Kidney tubule cell (primary cell): ENCODE results near the gene STPG4.
"Not testable (repeated sequence)": the region's sequence is repeated elsewhere in the genome, so short reads cannot be mapped to it uniquely, and the experiment has no call there.

Source experiments
- DNase-seq: peaks from one replicate; pipeline ENCODE4 v3.0.0-alpha.2; 2018; ENCODE audit warnings: low spot score

The STPG4 gene

DNA sequence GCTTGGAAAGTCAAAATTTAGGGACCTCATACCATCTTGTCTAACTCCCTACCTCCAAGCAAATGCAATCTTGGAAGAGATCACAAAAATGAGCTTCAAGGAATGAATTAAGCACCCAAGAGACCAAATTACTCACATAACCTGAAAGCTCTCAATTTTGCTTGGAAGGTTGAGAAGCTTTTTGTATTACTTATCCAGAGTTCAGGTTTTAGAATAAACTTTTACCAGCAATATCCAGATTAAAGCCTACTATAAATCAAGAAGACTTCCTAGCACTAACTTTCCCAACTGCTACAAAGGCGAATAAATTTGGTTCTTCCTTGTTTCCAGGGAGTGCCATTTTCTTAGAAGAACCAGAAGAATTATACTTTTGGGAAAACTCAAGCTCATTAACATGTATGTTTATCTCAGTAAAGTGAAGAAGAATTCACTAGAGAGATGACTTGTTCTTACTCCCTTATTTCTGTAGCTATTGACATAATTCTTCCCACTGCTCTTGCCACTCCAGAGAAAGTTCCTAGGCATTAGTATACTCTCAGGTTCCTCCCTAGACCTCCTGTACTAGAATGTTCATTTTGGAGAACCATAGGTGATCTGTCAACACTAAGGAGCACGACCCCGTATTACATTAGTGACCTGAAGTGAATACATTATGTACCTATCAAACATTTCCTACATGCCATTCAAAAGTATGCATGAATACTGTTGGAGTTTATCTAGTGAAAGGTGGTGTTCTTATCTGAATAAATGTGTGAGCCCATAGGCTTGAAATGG is 18.0 kb upstream of the STPG4 start:
- DNase-seq, result no peak

DNA sequence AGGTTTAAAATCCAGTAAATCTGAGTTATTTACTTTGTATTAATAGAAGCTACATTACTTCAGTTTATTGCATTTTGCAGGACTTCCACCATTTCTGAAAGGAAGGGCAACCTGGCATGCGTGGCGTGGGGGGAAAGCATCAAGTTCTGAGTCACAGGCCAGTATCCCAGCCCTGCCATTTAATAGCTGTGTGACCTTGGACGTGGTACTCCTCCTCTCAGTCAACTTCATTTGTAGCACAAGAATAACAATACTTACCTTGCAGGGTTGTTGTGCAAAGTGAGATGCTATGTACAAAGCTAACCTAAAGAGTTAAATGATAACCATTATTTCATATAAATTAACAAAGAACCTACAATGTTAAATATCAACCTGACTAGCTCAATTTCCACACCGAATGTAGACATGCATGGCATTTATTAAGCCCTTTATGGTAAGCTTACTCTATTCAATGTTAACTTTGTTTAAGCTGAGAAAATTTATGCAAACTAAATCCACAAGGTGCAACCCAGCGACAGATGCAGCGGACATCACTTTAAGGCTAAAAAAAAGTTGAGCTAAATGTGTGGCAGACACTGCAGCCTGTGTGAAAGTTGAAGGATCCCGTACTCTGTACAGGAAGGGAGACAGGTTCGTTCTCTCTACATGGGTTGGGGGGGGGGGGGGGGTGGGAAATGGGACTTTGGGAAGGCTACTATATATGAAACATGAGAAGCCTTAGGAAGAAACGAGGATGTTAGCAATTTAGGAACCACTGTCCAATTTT is 17.2 kb upstream of the STPG4 start:
- DNase-seq, result peak; percentile 46

DNA sequence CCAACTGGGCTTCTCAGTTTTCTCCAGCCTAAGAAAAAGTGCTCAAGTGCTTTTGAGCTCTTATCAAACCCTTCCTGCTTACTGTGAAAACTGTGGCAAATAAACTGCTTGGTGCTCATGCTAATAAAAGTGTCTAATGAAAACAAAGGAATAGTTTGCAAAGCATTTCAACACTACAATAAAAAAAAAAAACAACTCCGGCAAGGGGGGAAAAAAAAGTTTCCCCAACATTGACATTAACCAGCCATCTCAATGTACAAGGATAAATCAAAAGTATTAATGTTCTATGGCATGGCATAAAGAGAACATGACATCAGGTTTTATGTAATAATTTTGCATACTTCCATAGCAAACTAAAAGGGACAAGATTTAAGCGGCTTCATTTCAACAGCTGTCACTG is 14.7 kb upstream of the STPG4 start:
- no peak for DNase-seq

DNA sequence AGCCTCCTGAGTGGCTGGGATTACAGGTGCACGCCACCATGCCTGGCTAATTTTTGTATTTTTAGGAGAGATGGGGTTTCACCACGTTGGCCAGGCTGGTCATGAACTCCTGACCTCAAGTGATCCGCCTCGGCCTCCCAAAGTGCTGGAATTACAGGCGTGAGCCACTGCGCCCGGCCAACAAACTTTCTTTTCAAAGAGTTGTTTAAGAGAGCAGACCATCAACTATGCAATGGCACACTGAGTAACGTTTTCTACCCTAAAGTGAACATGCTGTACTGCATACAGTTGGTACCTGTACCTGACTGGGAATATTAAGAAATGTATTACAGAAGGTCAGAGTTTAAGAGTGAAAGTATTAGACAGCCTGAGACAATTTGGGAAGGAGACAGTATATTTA is 13.8 kb upstream of the STPG4 start:
- not testable (repeated sequence) for DNase-seq

DNA sequence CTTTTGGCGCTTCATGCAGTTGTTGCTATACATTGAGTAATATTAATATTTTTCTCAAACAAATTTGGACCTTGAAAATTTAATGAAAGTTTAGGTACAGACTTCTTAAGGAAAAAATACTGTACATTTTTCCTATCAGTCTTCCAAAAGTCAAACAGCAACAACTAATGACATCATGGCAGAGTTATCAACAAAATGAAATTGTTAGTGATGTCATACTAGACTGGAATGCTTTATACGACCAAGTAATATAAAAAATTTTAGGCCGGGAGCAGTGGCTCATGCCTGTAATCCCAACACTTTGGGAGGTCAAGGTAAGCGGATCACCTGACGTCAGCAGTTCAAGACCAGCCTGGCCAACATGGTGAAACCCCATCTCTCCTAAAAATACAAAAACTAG is 12.0 kb upstream of the STPG4 start:
- no peak for DNase-seq

DNA sequence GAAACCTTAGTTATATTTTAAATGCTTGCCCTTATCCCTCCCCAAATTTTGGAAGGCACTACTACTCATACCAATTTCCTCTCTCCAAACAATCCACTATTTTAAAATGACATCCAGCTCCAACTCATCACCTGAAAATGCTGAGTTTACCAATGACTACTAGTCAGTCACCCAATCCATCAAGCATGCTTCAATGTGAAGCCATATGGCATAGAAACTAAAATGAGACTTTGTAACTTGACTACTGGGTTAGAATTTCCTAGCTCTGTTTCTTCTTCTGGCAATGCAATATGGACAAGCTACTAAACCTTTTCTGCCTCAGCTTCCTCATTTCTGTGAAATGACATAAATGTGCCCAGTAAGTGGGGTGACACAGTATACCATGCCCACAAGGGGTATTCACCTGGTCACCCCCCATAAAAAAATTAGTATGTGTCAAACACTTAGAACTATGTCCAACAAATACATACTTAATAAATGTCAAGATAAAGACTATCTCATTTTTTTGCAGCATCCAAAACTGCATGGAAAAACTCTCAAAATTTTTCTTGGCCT is 10.0 kb upstream of the STPG4 start:
- no peak for DNase-seq

DNA sequence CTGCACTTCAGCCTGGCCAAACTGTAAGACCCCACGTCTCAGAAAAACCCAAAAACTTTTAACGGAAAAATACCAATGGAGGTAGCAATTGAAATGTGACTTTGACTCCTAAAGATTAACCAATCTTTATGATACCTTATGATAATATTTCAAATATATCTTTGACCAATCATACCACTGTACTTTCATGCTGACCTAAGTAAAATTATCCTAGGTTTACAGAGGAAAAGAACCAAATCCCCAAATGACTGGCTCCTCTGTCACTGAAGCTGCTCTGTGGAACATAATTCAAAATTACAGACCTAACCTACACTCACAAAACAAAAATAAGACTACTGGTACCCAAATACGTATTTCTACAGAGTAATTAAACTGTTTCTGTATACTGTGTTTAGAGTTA is 7.7 kb upstream of the STPG4 start:
- no peak for DNase-seq

DNA sequence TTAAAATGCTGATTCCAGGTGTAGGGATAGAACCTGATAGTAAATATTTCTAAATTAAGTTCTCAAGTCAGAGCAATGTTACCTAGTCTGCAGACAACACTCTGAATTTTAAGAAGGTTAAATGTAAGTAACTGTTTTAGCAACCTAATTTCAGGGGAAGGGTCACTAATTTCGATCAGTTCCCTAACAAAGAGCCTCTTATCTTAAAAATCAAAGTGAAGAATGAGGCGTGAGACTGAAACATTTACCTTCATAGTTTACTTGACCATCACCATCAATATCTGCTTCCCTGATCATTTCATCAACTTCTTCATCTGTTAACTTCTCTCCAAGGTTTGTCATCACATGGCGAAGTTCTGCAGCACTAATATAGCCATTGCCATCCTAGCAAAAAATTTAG is 6.4 kb upstream of the STPG4 start:
- DNase-seq, result no peak

DNA sequence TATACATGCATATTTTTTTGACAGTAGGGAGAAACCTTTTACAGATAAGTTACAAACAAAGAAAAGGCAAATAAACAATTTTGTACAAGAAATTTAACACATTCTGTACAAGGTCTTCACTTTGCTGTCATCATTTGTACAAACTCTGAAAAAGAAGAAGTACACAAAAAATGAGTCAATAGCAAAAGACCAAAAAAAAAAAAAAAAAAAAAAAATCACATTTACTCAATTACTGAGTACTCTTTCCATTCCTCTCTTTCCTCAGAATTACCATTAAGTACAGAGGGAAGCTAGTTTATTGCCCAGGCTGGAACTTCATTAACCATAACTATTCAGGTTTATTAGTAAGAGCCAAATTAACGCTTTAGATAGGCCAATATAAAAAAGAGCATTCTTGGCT is 5.6 kb upstream of the STPG4 start:
- DNase-seq, result no peak

DNA sequence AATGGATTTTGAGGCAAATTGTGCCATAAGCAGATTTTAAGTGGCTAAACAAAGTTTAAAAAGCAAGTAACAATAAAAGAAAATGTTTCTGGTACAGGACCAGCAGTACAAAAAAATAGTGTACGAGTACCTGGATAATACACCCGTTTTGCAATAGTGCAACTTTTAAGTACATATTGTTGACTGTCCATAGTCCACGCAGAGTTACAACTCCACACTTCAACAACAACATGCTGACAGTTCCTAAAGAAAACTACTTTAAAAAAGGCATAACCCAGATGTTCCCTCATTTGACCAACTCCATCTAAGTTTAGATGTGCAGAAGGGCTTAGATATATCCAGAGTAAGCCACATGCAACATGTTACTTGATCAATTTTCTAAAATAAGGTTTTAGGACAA is 5.1 kb upstream of the STPG4 start:
- DNase-seq, result no peak

DNA sequence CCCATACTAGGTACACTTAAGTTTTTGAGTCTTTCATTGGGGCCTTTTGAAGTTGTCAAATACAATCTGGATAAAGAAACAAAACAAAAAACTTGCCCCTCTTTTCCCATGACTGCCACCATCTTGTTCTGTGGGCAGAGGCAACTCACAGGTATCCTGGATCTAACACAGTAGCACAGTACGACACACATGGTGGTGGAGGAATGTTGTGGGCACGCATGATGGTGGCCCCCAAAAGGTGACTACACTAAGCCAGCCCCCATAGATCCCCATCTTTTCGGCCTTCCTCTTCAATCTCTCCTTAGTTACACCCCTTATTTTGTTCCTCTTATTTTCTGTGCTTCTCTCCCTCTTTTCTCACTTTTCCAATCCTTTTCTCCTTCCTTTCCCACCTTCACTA is 4.5 kb upstream of the STPG4 start:
- DNase-seq, result no peak

DNA sequence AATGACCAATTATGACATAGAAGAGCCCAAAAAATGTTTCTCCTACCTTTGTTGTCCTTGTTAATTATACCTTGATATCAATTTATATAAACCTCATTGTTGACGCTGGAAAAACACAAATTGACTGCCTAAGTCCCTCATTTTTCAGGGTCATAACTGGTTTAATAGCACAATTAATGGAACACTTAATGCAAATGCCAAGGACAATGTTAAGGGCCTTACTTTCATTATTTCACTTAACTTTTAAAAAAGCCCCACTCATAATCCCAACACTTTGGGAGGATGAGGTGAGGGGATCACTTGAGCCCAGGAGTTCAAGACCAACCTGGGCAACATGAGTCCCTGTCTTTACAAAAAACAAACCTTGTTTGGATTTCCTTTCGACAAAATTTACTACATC is 3.5 kb upstream of the STPG4 start:
- DNase-seq, result no peak

DNA sequence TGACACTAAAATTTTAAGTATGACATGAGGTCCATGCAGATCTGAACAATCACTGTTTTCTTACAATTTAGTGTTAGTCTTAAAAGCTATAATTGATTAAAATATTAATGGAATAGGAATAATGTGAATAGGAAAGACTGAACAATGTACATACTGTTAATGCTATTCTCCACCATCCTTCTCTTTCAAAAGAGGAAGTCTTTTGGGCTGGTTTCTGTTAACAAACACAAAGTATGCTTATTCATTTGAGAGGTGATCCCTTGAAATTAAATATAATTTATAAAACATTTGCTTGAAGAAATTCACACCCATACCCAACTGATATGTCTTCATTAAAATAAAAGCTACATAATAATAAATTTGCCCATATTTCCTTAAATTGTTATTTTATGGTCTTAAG is 2.3 kb downstream of the STPG4 start:
- DNase-seq, result no peak

DNA sequence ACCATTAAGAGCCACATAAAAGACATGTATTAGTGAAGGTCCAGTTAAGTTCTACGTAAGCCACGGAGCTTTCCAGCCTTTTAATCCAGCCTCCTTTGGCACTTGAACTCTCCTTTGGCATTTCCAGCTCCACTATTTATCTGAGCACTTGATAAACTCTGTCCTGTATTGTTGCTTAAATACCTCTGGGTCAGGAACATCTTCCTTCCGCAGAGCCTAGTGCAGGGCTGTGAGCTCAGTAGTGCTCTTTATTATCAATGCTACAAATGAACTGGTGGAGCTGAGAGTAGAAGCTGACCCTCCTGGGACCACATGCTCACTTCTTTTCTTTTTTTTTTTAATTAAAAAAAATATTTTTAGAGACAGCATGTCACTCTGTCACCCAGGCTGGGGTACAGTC is 4.9 kb downstream of the STPG4 start:
- DNase-seq, result no peak

DNA sequence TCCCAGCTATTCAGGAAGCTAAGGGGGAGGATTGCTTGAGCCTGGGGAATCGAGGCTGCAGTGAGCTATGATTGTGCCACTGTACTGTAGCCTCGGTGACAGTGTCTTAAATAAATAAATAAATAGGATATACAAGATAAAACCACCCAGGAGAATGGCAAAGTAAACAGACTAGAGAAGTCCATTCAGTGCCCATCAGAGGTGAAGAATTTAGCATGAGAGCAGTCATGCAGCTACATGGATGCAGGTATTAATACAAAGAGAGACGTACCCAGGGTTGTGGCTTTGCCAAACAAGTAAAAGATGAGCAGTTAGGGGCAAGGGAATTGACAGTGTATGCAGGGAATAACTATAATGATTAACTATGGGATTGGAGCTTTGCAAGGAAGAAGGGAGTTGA is 8.1 kb downstream of the STPG4 start:
- DNase-seq, result peak; percentile 72

DNA sequence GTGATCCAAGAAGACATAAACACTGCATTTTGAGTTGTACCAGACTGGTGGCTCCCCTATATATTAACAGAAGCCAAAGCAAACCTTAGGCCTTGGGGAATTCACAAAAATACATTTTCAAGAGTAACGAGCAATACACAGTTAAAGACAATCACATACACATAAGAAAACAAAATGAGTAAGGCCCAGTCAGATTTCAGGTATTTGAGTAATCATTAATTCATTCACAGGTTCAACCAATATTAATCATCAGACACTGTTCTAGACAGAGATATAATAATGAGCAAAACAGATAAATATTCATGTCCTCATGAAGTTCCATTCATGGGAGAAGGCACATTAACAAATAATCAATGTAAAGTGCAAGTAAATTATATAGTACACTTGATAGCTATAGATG is 9.6 kb downstream of the STPG4 start:
- DNase-seq, result peak; percentile 83

DNA sequence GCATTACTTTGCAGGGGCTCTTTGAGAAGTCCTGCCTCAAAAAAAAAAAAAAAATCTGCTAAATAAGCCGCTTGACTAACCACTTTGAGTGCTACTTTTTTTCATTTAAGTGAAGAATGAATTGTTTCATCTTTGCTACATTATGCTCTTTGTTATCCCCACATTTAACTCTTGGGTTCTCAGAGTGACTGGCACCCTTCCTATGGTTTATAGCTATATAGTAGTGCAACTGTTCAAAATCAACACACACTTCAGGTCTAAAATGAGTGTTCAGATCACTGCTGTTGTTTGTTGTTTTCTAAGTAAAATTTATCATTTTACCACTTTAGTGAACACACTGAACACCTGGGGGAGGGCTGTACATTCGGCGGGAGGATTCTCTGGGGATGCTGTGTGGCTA is 13.6 kb downstream of the STPG4 start:
- DNase-seq, result no peak

DNA sequence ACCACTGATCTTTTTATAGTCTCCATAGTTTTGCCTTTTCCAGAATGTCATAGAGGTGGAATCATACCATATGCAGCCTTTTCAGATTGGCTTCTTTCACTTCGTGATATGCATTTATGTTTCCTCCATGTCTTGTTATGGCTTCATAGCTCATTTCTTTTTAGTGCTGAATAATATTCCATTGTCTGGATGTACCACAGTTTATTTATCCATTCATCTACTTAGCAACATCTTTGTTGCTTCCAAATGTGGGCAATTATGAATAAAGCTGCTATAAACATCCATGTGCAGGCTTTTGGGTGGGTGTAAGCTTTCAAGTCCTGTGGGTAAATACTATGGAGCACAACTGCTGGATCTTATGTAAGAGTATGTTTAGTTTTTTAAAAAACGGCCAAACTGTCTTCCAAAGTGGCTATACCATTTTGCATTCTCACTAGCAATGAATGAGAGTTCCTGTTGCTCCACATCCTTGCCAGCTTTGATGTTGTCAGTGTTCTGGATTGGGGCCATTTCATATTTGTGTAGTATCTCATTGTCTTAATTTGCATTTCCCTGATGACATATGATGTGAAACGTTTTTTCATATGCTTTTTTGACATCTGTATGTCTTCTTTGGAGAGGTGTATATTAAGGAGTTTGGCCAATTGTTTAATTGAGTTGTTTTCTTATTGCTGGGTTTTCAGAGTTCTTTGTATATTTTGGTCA is 20.6 kb downstream of the STPG4 start:
- DNase-seq, result no peak

DNA sequence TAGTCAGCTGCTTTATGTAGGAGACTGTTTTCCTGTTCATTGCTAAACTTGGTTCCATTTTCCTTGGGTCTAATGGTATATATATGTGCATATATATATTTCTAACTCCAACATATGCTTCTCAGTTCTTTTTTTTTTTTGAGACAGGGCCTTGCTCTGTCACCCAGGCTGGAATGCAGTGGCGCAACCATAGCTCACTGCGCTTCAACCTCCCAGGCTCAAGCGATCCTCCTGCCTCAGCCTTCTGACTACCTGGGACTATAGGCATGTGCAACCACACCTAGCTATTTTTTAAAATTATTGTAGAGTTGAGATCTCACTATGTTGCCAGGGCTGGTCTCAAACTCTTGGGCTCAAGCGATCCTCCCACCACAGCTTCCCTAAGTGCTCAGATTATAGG is 22.1 kb downstream of the STPG4 start:
- DNase-seq, result no peak

DNA sequence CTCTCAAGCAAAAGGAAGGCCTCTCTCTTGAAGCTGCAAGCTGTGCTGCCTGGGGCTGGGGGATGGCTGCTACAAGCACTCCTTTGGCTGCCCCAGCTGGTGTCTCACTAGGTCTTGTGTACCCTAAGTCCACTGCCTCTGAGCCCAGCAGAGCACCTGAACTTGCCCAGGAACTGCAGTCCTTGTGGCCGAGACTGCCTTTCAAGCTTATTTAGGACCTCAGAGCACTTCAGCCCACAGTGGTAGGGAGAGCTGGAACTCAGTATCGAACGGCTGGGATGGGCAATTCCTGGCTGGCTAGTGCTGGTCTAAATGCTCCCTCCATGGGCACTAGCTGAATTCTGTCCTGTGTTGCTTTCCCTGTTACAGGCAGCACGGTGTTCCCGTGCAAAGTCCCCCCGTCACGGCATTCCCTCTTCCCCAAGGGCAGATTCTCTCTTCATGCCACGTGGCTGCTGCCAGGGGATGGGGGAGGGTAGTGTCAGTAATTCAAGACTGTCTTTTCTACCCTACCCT is 25.9 kb downstream of the STPG4 start:
- no peak for DNase-seq

DNA sequence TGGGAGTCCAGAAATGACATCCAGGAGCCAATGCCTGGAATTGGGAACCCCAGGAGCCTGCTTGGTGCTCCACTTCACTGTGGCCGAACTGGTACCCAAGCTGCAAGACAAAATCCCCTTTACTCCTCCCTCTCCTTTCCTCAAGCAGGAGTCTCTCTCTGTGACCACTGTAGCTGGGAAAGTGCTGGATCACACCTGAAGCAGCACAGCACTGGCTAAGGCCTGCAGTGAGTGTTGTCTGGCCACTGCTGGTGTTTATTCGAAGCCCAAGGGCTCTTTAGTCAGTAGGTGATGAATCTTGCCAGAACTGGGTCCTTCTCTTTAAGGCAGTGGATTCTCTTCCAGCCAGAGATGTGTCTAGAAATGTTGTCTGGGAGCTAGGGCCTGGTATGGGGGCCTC is 26.4 kb downstream of the STPG4 start:
- DNase-seq, result no peak

DNA sequence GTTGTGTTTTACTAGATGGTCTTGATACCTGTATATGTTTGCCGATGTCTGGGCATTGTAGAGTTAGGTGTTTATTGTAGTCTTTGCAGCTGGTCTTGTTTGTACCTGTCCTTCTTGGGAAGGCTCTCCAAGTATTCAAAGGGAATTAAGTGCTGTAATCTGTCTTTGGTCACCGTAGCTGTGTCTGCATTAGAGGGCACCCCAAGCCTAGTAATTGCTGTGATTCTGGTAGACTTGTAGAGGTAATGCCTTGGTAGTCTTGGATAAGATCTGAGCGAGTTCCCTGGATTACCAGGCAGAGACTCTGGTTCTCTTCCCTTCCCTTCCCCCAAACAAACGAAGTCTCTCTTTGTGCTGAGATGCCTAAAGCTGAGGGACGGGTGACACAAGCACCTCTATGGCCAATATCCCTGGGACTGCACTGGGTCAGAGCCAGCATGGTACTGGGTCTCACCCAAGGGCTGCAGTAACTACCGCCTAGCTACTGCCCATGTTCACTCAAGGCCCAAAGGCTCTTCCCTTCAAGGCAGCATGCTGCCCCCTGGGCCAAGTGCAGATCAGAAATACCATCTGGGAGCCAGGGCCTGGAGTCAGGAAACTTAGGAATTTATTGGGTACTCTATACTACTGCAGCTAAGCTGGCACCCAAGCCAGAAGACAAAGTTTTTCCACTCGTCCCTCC is 27.1 kb downstream of the STPG4 start:
- no peak for DNase-seq
